ENCODE measurements around the gene EXOC2. TPM values are rescaled to one million over a fixed set of nuclear protein-coding genes. Genes with fewer than 3 reads are reported as not detected.

Gene EXOC2
- polyA plus RNA-seq, 1 donor (not counting 4 experiments of a cell fraction or from before 2014, with no cell fraction given) = 28.4 TPM

- no peak overlapping the region for H3K9ac ChIP-seq (ENCODE audit: control insufficient read depth, extremely low read depth, insufficient read depth, low read length)
- TF ChIP-seq EZH2 (IDR thresholded peaks at IDR 0.05; ENCODE audit: low read length) (no peak), CTCF (optimal IDR thresholded peaks at IDR 0.05 in 1 of 3, IDR thresholded peaks at IDR 0.05 in 1 of 3, conservative IDR thresholded peaks at IDR 0.05 in 1 of 3; ENCODE audit: extremely low read depth in 1 of 3, insufficient read depth in 2 of 3, low read length in 3 of 3) (no peak)
- no peak overlapping the region for H2AFZ ChIP-seq (ENCODE audit: control insufficient read depth, low read length)
- FAIRE-seq (no peak), DNase-seq (ENCODE audit: low read depth, low spot score) (no peak)
- H3K4me1 ChIP-seq (ENCODE audit: control insufficient read depth, extremely low read depth, insufficient read depth, low read length) = no peaks in the 10 kb centered on the region
- dilution Hi-C loops (cut with MboI; ENCODE audit: extremely low pct_ligation_motif_present, low sequenced_read_pairs) = no loop called here
- H3K27ac ChIP-seq (ENCODE audit: control insufficient read depth, insufficient read depth, low read length) = no peak overlapping the region
- H3K4me2 ChIP-seq (ENCODE audit: control insufficient read depth, extremely low read depth, insufficient read depth, low read depth, low read length) = no peak overlapping the region
- no peaks in the 10 kb centered on the region for H3K9me3 ChIP-seq (ENCODE audit: control insufficient read depth, low read depth, low read length)
- no peak overlapping the region for H3K4me3 ChIP-seq (ENCODE audit: control insufficient read depth in 2 of 3, extremely low read depth in 1 of 3, insufficient read depth in 2 of 3, low read depth in 1 of 3, low read length in 3 of 3)
- peaks cover 0 to 11% of the 10 kb centered on the region in 2 experiments for H3K36me3 ChIP-seq (ENCODE audit: control insufficient read depth in 2 of 2, extremely low read depth in 1 of 2, insufficient read depth in 2 of 2, low read length in 2 of 2)
- no peaks in the 10 kb centered on the region for H3K9me1 ChIP-seq (ENCODE audit: control insufficient read depth, extremely low read depth, insufficient read depth, low read length)
- H4K20me1 ChIP-seq (ENCODE audit: control insufficient read depth, extremely low read depth, insufficient read depth, low read length) = no peaks in the 10 kb centered on the region
- H3K27me3 ChIP-seq (ENCODE audit: control insufficient read depth, extremely low read depth, insufficient read depth, low read length) = no peaks in the 10 kb centered on the region
- no peaks in the 10 kb centered on the region for H3K79me2 ChIP-seq (ENCODE audit: control insufficient read depth, insufficient read depth, low read length)
Observed at GRCh38 chr6:484086-484745, 208.7 kb downstream of the EXOC2 start.

GRCh38 chr6:475314-475713, 217.6 kb downstream of the EXOC2 start:
- no peak overlapping the region for H3K4me2 ChIP-seq (ENCODE audit: control insufficient read depth, extremely low read depth, insufficient read depth, low read depth, low read length)
- dilution Hi-C loops (cut with MboI; ENCODE audit: extremely low pct_ligation_motif_present, low sequenced_read_pairs) = no loop called here
- FAIRE-seq = no peak

More at GRCh38 chr6:475314-475713, 217.6 kb downstream of the EXOC2 start:
- Histone ChIP-seq H3K4me3 (ENCODE audit: control insufficient read depth in 2 of 3, extremely low read depth in 1 of 3, insufficient read depth in 2 of 3, low read depth in 1 of 3, low read length in 3 of 3) (no peak overlapping the region), H3K27ac (ENCODE audit: control insufficient read depth, insufficient read depth, low read length) (no peak overlapping the region), H3K36me3 (ENCODE audit: control insufficient read depth in 2 of 2, extremely low read depth in 1 of 2, insufficient read depth in 2 of 2, low read length in 2 of 2) (no peaks in the 10 kb centered on the region), H3K9me3 (ENCODE audit: control insufficient read depth, low read depth, low read length) (no peaks in the 10 kb centered on the region), H2AFZ (ENCODE audit: control insufficient read depth, low read length) (no peak overlapping the region), H3K79me2 (ENCODE audit: control insufficient read depth, insufficient read depth, low read length) (no peaks in the 10 kb centered on the region), H3K9me1 (ENCODE audit: control insufficient read depth, extremely low read depth, insufficient read depth, low read length) (no peaks in the 10 kb centered on the region), H4K20me1 (ENCODE audit: control insufficient read depth, extremely low read depth, insufficient read depth, low read length) (no peaks in the 10 kb centered on the region), H3K27me3 (ENCODE audit: control insufficient read depth, extremely low read depth, insufficient read depth, low read length) (peaks cover 6% of the 10 kb centered on the region), H3K4me1 (ENCODE audit: control insufficient read depth, extremely low read depth, insufficient read depth, low read length) (no peaks in the 10 kb centered on the region), H3K9ac (ENCODE audit: control insufficient read depth, extremely low read depth, insufficient read depth, low read length) (no peak overlapping the region)
- TF ChIP-seq CTCF (optimal IDR thresholded peaks at IDR 0.05 in 1 of 3, IDR thresholded peaks at IDR 0.05 in 1 of 3, conservative IDR thresholded peaks at IDR 0.05 in 1 of 3; ENCODE audit: extremely low read depth in 1 of 3, insufficient read depth in 2 of 3, low read length in 3 of 3) (no peak), EZH2 (IDR thresholded peaks at IDR 0.05; ENCODE audit: low read length) (no peak)
- DNase-seq (ENCODE audit: low read depth, low spot score) = no peak

All from keratinocyte (primary cell).